Keratinocyte (primary cell): Measurements from ENCODE around the gene RRBP1. TPM values are rescaled to one million over a fixed set of nuclear protein-coding genes. Genes with fewer than 3 reads are reported as not detected.

Experiments used
- DNase-seq: peaks from one replicate; pipeline ENCODE4 v3.0.0-alpha.2; 2011; ENCODE audit warnings: low read depth, missing footprints, low spot score
- FAIRE-seq: peaks from 2 replicates; lab custom pipeline; 2011; peaks lifted over from hg19 to GRCh38; lab: Jason Lieb, UNC
- H2AFZ ChIP-seq: 2 replicates; pipeline ENCODE4 v1.6.0; 2012; ENCODE audit warnings: low read length, control low read depth, inconsistent platforms; ENCODE audit not compliant: control insufficient read depth
- H3K27ac ChIP-seq: 2 replicates; pipeline ENCODE4 v1.5.1; 2011; ENCODE audit warnings: low read length; ENCODE audit not compliant: control insufficient read depth, insufficient read depth
- H3K27me3 ChIP-seq: 3 replicates; pipeline ENCODE4 v1.6.0; 2011; ENCODE audit warnings: low read length; ENCODE audit not compliant: control insufficient read depth, insufficient read depth; ENCODE audit errors: extremely low read depth
- H3K36me3 ChIP-seq, 2 experiments: 2 replicates in 1 of 2; 3 replicates in 1 of 2; pipeline ENCODE4 v1.5.1; 2011; ENCODE audit warnings: low read length in 2 of 2, mild to moderate bottlenecking in 1 of 2; ENCODE audit not compliant: control insufficient read depth in 2 of 2, insufficient read depth in 2 of 2; ENCODE audit errors: extremely low read depth in 1 of 2
- H3K4me1 ChIP-seq: 3 replicates; pipeline ENCODE4 v1.5.1; 2011; ENCODE audit warnings: low read length; ENCODE audit not compliant: control insufficient read depth, insufficient read depth; ENCODE audit errors: extremely low read depth
- H3K4me2 ChIP-seq: 3 replicates; pipeline ENCODE4 v1.6.0; 2011; ENCODE audit warnings: low read depth, low read length; ENCODE audit not compliant: control insufficient read depth, insufficient read depth; ENCODE audit errors: extremely low read depth
- H3K4me3 ChIP-seq, 3 experiments: fragments of 200-600 bp in 1 of 3; sonication (generic) in 1 of 3; 2 replicates in 2 of 3; 3 replicates in 1 of 3; pipeline ENCODE4 v1.5.1; 2011 to 2016; ENCODE audit warnings: low read length in 3 of 3, mild to moderate bottlenecking in 3 of 3, control low read depth in 2 of 3, inconsistent platforms in 1 of 3, low read depth in 1 of 3, mixed read lengths in 1 of 3, mixed run types in 1 of 3, moderate library complexity in 1 of 3; ENCODE audit not compliant: control insufficient read depth in 2 of 3, insufficient read depth in 2 of 3; ENCODE audit errors: extremely low read depth in 1 of 3
- H3K79me2 ChIP-seq: 2 replicates; pipeline ENCODE4 v1.6.0; 2012; ENCODE audit warnings: low read length; ENCODE audit not compliant: control insufficient read depth, insufficient read depth
- H3K9ac ChIP-seq: 3 replicates; pipeline ENCODE4 v1.6.0; 2011; ENCODE audit warnings: low read length; ENCODE audit not compliant: control insufficient read depth, insufficient read depth; ENCODE audit errors: extremely low read depth
- H3K9me1 ChIP-seq: 3 replicates; pipeline ENCODE4 v1.6.0; 2011; ENCODE audit warnings: low read length; ENCODE audit not compliant: control insufficient read depth, insufficient read depth; ENCODE audit errors: extremely low read depth
- H3K9me3 ChIP-seq: 2 replicates; pipeline ENCODE4 v1.5.1; 2012; ENCODE audit warnings: low read depth, low read length; ENCODE audit not compliant: control insufficient read depth
- H4K20me1 ChIP-seq: 3 replicates; pipeline ENCODE4 v1.6.0; 2011; ENCODE audit warnings: low read length; ENCODE audit not compliant: control insufficient read depth, insufficient read depth; ENCODE audit errors: extremely low read depth
- EZH2 ChIP-seq: IDR thresholded peaks from one replicate; pipeline ENCODE4 v1.6.1; 2012; ENCODE audit warnings: inconsistent platforms, mild to moderate bottlenecking, low read length, moderate library complexity
- dilution Hi-C: fragments of 300-500 bp; cut with MboI; formaldehyde crosslinking; loops from one replicate; pipeline ENCODE4 v1.7.0; 2020; ENCODE audit warnings: low sequenced_read_pairs; ENCODE audit not compliant: extremely low pct_ligation_motif_present
- polyA minus RNA-seq, 3 experiments: library from RNA; depleted of rRNA, polyadenylated mRNA; stranded (reverse); fragments of >200 nt; gene quantifications; 1 replicate in 1 of 3; 2 replicates in 1 of 3; 3 replicates in 1 of 3; pipeline ENCODE4 v1.2.3, GENCODE V29; 2011
- polyA plus RNA-seq, 5 experiments: library from polyadenylated mRNA; depleted of rRNA in 3 of 5; stranded (reverse) in 3 of 5; stranded (forward) in 1 of 5; unstranded in 1 of 5; fragments of >200 nt; gene quantifications; 1 replicate in 1 of 5; 2 replicates in 3 of 5; 3 replicates in 1 of 5; pipeline versions ENCODE4 v1.2.1 to v1.2.3, GENCODE V29; 2011 to 2012; ENCODE audit warnings: missing spikeins in 2 of 5, low read depth in 1 of 5, low replicate concordance in 1 of 5
- TF ChIP-seq, protein P1 (sequence below), 3 experiments: IDR thresholded peaks in 1 of 3; conservative IDR thresholded peaks in 1 of 3; optimal IDR thresholded peaks in 1 of 3; 2 replicates in 2 of 3; 3 replicates in 1 of 3; pipeline versions ENCODE3 to v1.5.1; 2011; ENCODE audit warnings: low read length in 3 of 3, mild to moderate bottlenecking in 3 of 3, moderate library complexity in 2 of 3, control low read depth in 1 of 3, inconsistent platforms in 1 of 3; ENCODE audit not compliant: insufficient read depth in 2 of 3; ENCODE audit errors: extremely low read depth in 1 of 3

The RRBP1 gene, protein sequence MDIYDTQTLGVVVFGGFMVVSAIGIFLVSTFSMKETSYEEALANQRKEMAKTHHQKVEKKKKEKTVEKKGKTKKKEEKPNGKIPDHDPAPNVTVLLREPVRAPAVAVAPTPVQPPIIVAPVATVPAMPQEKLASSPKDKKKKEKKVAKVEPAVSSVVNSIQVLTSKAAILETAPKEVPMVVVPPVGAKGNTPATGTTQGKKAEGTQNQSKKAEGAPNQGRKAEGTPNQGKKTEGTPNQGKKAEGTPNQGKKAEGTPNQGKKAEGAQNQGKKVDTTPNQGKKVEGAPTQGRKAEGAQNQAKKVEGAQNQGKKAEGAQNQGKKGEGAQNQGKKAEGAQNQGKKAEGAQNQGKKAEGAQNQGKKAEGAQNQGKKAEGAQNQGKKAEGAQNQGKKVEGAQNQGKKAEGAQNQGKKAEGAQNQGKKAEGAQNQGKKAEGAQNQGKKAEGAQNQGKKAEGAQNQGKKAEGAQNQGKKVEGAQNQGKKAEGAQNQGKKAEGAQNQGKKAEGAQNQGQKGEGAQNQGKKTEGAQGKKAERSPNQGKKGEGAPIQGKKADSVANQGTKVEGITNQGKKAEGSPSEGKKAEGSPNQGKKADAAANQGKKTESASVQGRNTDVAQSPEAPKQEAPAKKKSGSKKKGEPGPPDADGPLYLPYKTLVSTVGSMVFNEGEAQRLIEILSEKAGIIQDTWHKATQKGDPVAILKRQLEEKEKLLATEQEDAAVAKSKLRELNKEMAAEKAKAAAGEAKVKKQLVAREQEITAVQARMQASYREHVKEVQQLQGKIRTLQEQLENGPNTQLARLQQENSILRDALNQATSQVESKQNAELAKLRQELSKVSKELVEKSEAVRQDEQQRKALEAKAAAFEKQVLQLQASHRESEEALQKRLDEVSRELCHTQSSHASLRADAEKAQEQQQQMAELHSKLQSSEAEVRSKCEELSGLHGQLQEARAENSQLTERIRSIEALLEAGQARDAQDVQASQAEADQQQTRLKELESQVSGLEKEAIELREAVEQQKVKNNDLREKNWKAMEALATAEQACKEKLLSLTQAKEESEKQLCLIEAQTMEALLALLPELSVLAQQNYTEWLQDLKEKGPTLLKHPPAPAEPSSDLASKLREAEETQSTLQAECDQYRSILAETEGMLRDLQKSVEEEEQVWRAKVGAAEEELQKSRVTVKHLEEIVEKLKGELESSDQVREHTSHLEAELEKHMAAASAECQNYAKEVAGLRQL (N-terminal part only)
- polyA plus RNA-seq (43.3 to 86.2 TPM (median 43.9 TPM) in 3 replicates), polyA minus RNA-seq (37.2 to 66.5 TPM (median 43.3 TPM) in 3 replicates)
- 61.6 TPM for polyA plus RNA-seq (2011; ENCODE audit: low read depth)
- 14.0 and 18.2 TPM in 2 replicates for polyA plus RNA-seq (2011; cell fraction: cytosol; rRNA removed)
- 283 and 298 TPM in 2 replicates for polyA plus RNA-seq (2011; cell fraction: nucleus; rRNA removed)
- polyA plus RNA-seq (2012; ENCODE audit: low replicate concordance) = 44.2 and 131 TPM in 2 replicates
- 31.3 TPM for polyA minus RNA-seq (2011; cell fraction: cytosol; rRNA and poly(A)+ RNA removed)
- 152 and 196 TPM in 2 replicates for polyA minus RNA-seq (2011; cell fraction: nucleus; rRNA and poly(A)+ RNA removed)

DNA sequence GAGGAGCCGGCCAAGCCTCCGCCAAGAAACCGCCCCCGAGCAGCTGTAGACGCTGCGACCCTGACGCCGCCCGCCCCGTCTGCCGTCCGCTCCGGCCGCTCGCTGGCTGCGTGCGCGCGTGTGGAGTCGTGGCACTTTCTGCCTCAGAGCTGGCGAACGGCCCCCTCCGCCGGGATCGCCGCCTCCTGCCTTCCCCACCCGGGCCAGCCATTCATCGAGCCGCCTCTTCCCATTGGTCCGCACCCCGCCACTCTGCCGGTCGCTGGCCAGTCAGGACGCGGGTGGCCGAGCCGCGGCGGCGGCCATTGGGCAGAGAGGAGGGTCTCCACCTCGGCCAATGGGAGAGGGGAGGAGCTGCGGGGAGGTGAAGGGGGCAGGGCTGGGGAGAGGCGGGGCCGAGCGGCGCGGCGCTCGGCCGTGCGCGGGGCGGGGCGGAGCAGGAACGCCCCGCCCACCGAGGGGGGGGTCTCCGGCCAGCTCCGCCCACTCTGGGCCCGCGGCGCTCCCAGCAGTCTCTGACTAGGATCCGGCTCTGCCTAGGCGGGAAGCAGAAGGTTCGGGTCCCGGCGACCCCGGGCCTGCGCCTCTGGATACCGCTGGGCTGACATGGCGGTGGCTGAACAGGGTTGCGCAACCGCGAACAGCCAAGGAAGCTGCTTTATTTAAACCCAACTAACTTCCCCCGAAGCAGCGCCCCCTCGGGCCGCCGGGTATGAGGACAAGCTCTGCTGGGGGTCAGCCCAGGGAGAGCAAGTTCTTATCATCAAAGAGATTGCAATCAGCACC is at the start of gene RRBP1:
Gene RRBP1, minus strand, starts transcription at position 140 of the 786 bp plus-strand sequence. CDS start 21,735 bp downstream, outside the sequence.
- H3K27ac ChIP-seq = peak within 1 kb of the TSS; percentile 75
- H3K4me3 ChIP-seq = peak within 1 kb of the TSS; percentile 71 to 90 (median 74)
- TF ChIP-seq EZH2 = no peak
- TF ChIP-seq, protein P1, sequence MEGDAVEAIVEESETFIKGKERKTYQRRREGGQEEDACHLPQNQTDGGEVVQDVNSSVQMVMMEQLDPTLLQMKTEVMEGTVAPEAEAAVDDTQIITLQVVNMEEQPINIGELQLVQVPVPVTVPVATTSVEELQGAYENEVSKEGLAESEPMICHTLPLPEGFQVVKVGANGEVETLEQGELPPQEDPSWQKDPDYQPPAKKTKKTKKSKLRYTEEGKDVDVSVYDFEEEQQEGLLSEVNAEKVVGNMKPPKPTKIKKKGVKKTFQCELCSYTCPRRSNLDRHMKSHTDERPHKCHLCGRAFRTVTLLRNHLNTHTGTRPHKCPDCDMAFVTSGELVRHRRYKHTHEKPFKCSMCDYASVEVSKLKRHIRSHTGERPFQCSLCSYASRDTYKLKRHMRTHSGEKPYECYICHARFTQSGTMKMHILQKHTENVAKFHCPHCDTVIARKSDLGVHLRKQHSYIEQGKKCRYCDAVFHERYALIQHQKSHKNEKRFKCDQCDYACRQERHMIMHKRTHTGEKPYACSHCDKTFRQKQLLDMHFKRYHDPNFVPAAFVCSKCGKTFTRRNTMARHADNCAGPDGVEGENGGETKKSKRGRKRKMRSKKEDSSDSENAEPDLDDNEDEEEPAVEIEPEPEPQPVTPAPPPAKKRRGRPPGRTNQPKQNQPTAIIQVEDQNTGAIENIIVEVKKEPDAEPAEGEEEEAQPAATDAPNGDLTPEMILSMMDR (optimal IDR thresholded peaks at IDR 0.05 in 1 of 3, IDR thresholded peaks at IDR 0.05 in 1 of 3, conservative IDR thresholded peaks at IDR 0.05 in 1 of 3; ENCODE audit: extremely low read depth in 1 of 3, insufficient read depth in 2 of 3, low read length in 3 of 3) = peak; percentile 54 to 69 (median 64)
- dilution Hi-C loops = no loop called here
- no peaks in the 10 kb centered on the region for H3K9me1 ChIP-seq
- H3K4me1 ChIP-seq = peaks cover 16% of the 10 kb centered on the region
- H3K9me3 ChIP-seq = no peaks in the 10 kb centered on the region
- FAIRE-seq (no peak), DNase-seq (peak; percentile 83)
- H3K27me3 ChIP-seq = peaks cover 29% of the 10 kb centered on the region
- H4K20me1 ChIP-seq = peaks cover 6% of the 10 kb centered on the region
- peaks cover 36% of the 10 kb centered on the region for H3K79me2 ChIP-seq
- H3K9ac ChIP-seq = peak within 1 kb of the TSS; percentile 87
- peak within 1 kb of the TSS; percentile 77 for H3K4me2 ChIP-seq
- H3K36me3 ChIP-seq = peaks cover 6 to 23% of the 10 kb centered on the region in 2 experiments
- H2AFZ ChIP-seq = peak within 1 kb of the TSS; percentile 79
